Mesodermal cell (in vitro differentiated cells): ENCODE measurements around the gene KLKB1.

Experiments used
- H3K27ac ChIP-seq: 2 replicates; pipeline ENCODE4 v1.7.0; 2013; ENCODE audit warnings: mild to moderate bottlenecking, low read depth, low read length, moderate library complexity; ENCODE audit not compliant: severe bottlenecking
- H3K36me3 ChIP-seq: 2 replicates; pipeline ENCODE4 v1.7.1; 2013; ENCODE audit warnings: mild to moderate bottlenecking, low read length, moderate library complexity; ENCODE audit not compliant: control insufficient read depth, insufficient read depth
- H3K4me1 ChIP-seq: one replicate; pipeline ENCODE4 v1.7.1; 2013; ENCODE audit warnings: mild to moderate bottlenecking, low read length; ENCODE audit not compliant: insufficient read depth, control insufficient read depth, poor library complexity, severe bottlenecking
- H3K4me3 ChIP-seq: 2 replicates; pipeline ENCODE4 v1.7.0; 2013; ENCODE audit warnings: low read length, control low read depth, mild to moderate bottlenecking; ENCODE audit not compliant: insufficient read depth, poor library complexity, severe bottlenecking; ENCODE audit errors: extremely low read depth
- H3K9me3 ChIP-seq: 2 replicates; pipeline ENCODE4 v1.7.1; 2013; ENCODE audit warnings: mild to moderate bottlenecking, low read length, moderate library complexity; ENCODE audit not compliant: control insufficient read depth
- WGBS, 2 experiments: methylation state at CpG; one replicate each; pipeline ENCODE4 v1.1.5; 2013; ENCODE audit warnings: missing lambda C conversion rate in 2 of 2; ENCODE audit not compliant: insufficient coverage in 2 of 2; 5-methylcytosine and 5-hydroxymethylcytosine counted together

KLKB1 gene

DNA sequence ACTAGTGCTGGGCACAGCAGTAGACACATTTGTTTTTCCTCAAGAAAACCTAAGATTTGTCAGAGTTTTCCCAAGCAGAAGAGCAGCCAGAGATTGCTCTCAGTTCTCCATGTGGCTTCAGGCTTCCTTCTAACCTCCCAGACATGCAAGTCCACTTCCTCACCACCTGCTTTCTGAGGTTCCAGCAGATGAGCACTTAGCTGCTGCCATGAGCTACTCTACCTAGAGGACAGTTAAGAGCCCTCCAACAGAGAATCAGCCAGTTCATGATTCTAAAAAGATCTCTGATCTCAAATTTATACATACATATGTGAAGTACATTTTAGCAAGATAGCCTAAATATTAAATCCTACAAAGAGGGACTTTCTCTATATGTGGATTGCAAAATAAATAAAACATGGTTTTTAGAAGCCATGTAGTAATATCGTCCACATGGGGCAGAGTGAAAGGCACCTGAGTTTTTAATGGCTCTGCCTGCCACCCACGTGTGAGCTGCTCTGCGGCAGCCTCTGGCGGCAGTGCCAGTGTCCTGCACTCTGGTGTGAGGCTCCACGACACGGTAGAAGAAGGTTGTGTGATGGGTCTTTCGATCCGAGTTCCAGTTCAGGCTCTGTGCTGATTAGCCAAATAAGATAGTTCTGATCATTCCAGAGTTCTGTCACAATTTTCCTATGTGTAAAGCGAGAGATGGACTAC is 25.6 kb upstream of the KLKB1 start:
- no peaks in the 10 kb centered on the region for H3K36me3 ChIP-seq
- no peaks in the 10 kb centered on the region for H3K9me3 ChIP-seq
- no peak overlapping the region for H3K4me3 ChIP-seq
- H3K27ac ChIP-seq = no peak overlapping the region
- 67 to 72% methylated on average over 8 of the region's 9 CpGs for WGBS, 2 experiments
- H3K4me1 ChIP-seq = no peaks in the 10 kb centered on the region

DNA sequence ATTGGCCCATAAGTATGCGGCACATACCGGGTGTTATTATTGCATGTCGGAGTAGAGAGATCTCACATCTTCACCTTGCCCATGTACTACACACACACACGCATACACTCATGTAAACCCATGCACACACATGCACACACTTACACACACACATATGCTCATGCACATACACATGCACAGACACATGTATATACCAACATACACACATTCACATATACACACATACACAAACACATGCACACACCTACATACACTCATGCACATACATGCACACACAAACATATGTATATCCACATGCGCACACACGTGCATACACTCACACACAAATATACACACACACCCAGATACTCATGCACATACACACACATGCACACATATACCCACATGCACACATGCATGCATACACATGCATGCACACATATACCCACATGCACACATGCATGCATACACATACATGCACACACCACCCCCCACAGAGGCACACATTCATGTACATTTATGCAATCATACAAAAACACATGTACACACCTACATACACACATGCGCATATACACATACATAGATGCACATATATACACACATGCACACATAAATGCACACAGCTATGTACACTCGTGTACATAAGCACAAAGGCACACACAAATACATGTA is 24.7 kb upstream of the KLKB1 start:
- Histone ChIP-seq H3K9me3 (no peaks in the 10 kb centered on the region), H3K36me3 (no peaks in the 10 kb centered on the region), H3K4me3 (no peak overlapping the region), H3K27ac (no peak overlapping the region), H3K4me1 (no peaks in the 10 kb centered on the region)
- 79 to 87% methylated on average over 8 of the region's 8 CpGs for WGBS, 2 experiments

DNA sequence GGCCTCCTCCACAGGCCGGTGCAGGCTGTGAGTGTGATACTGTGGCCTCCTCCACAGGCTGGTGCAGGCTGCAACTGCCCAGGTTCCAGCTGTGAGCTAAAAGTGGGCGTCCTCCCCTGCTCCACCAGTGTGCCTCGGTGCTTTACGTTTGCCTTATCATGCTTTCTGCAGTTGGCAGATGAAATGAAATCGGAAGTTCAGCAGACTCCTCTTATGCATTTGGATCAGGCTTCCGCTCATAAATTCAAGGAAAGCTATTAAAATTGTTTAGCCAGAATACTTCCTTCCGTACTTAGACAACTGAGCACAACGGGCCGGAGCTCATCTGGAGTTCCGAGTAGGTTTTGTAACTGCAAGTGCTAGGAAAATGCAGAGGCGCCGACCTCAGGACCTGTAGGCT is 23.9 kb upstream of the KLKB1 start:
- Histone ChIP-seq H3K36me3 (no peaks in the 10 kb centered on the region), H3K4me1 (no peaks in the 10 kb centered on the region), H3K27ac (no peak overlapping the region), H3K9me3 (no peaks in the 10 kb centered on the region), H3K4me3 (no peak overlapping the region)
- WGBS, 2 experiments = 93 to 94% methylated on average over 10 to 12 of the region's 12 CpGs

DNA sequence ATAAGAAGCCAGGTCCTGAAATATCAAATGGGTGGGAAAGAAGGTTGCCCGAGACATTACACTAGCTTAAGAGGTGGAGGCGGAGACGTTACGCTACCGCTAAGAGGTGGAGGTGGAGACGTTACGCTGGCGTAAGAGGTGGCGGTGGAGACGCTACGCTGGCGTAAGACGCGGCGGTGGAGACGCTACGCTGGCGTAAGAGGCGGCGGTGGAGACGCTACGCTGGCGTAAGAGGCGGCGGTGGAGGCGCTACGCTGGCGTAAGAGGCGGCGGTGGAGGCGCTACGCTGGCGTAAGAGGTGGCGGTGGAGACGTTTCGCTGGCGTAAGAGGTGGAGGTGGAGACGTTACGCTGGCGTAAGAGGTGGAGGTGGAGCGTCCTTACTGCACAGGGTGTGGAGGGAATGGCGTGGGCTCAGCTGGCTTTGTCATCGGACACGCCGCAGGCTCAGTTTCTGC is 23.2 kb upstream of the KLKB1 start:
- no peaks in the 10 kb centered on the region for H3K4me1 ChIP-seq
- H3K9me3 ChIP-seq = no peaks in the 10 kb centered on the region
- no peak overlapping the region for H3K27ac ChIP-seq
- H3K4me3 ChIP-seq = no peak overlapping the region
- H3K36me3 ChIP-seq = no peaks in the 10 kb centered on the region
- 98 to 100% methylated on average over 7 to 19 of the region's 45 CpGs for WGBS, 2 experiments

DNA sequence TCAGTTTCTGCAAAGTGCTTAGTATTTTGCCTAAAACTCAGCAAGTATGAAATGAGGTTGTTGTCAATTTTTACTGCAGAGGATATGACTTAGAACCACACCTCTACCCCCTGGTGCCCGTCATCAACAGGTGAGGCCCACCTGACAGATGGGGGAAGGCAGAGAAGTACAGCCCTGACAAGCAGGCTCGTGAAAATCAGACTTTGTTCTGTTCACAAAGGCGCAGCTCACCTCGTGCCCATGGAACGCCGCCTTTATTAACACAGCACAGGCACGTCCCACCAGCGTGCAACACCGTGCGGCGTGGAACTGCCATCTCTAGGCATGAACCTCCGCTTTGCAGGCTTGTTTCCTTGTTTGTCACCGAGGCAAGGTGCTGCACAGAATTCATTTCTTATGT is 22.6 kb upstream of the KLKB1 start:
- H3K27ac ChIP-seq = no peak overlapping the region
- no peaks in the 10 kb centered on the region for H3K4me1 ChIP-seq
- H3K4me3 ChIP-seq = no peak overlapping the region
- no peaks in the 10 kb centered on the region for H3K36me3 ChIP-seq
- H3K9me3 ChIP-seq = no peaks in the 10 kb centered on the region
- 95% methylated on average over 13 of the region's 13 CpGs for WGBS, 2 experiments

DNA sequence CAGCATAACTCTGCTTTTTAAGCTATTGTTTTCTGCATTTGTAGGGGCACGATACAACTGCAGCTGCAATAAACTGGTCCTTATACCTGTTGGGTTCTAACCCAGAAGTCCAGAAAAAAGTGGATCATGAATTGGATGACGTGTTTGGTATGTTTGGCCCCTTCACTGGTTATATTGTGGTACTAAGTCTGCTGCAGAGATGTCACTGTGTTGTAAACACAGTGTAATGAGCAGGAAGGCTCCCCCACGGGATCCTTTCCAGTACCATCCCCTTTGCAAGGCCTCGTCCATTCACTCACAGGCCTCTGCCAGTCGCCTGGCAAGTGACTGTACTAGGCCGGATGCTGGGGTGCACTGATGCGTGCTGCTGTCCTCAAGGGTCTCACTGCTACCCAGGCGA is 22.2 kb upstream of the KLKB1 start:
- Histone ChIP-seq H3K4me1 (no peaks in the 10 kb centered on the region), H3K27ac (no peak overlapping the region), H3K4me3 (no peak overlapping the region), H3K36me3 (no peaks in the 10 kb centered on the region), H3K9me3 (no peaks in the 10 kb centered on the region)
- WGBS, 2 experiments = 92 to 96% methylated on average over 7 of the region's 8 CpGs

DNA sequence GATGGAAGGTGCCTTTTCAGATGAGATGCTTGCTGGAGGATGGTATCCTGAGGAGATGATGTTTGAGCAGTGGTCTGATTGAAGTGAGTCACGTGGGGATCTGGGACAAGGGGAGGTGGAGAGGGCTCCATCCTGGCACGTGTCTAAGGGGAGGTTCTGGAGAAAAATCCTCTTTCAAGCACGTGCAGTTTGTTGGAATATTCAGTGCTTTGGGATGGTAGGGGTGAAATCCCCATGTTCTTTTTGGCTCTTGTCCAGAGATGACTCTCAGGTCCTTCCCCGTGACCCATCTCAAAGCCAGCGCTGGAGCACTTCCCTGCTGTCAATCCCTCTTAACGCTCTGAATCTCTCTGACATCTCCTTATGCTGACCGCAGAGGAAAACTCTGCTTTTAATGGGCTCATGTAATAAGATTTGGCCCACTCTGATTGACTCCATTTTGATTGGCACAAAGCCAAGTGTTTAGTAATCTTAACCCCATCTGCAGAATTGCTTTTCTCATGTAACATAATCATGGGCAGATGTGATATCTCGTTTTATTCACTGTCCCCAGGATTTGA is 10.8 kb upstream of the KLKB1 start:
- no peak overlapping the region for H3K4me3 ChIP-seq
- H3K9me3 ChIP-seq = no peaks in the 10 kb centered on the region
- H3K36me3 ChIP-seq = no peaks in the 10 kb centered on the region
- no peaks in the 10 kb centered on the region for H3K4me1 ChIP-seq
- no peak overlapping the region for H3K27ac ChIP-seq
- 83 to 86% methylated on average over 5 to 7 of the region's 8 CpGs for WGBS, 2 experiments

DNA sequence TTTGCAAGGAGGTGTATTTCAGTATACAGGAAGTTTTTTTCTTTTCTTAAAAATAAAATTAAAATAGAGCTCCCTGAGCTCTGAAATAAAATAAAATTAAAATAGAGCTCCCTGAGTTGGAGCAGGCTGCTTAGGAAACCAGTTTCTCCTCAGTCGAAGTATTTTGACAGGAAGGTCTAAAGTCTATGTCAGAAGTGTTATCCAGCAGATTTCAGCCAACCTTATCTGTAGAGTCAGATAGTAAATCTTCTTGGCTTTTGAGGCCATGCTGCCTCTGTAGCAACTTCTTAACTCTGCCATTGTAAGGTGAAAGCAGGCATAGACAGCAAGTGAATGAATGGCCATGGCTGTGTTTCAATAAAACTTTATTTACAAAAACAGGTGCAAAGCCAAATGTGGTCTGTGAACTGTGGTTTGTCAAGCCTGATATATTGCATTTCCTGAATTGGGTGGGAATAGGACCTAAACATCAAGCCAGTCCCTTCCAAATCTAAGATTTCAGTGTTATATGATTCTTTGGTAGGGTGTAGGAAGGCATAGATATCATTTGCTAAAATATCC is 9.5 kb upstream of the KLKB1 start:
- no peak overlapping the region for H3K4me3 ChIP-seq
- WGBS, 2 experiments = 100% methylated on average over 1 of the region's 1 CpG; no CpG with 5 or more reads in 1 of the 2 experiments
- no peaks in the 10 kb centered on the region for H3K36me3 ChIP-seq
- H3K9me3 ChIP-seq = no peaks in the 10 kb centered on the region
- no peaks in the 10 kb centered on the region for H3K4me1 ChIP-seq
- H3K27ac ChIP-seq = no peak overlapping the region

DNA sequence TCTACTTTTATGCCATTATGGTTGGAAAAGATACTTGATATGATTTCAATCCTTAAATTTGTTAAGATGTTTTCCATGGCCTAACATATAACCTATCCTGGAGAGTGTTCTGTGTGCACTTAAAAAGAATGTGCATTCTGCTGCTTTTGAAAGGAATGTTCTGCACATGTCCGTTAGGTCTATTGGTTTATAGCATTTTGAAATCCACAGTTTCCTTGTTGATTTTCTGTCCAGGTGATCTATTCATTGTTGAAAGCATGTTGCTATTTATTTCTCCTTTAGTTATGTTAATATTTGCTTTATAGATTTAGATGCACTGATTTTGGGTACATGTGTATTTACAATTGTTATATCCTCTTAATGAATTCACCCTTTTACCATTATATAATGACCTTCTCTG is 5.7 kb upstream of the KLKB1 start:
- no CpG with 5 or more reads among the region's 1 CpG for WGBS, 2 experiments
- Histone ChIP-seq H3K9me3 (no peaks in the 10 kb centered on the region), H3K36me3 (no peaks in the 10 kb centered on the region), H3K4me3 (no peak overlapping the region), H3K4me1 (no peaks in the 10 kb centered on the region), H3K27ac (no peak overlapping the region)

DNA sequence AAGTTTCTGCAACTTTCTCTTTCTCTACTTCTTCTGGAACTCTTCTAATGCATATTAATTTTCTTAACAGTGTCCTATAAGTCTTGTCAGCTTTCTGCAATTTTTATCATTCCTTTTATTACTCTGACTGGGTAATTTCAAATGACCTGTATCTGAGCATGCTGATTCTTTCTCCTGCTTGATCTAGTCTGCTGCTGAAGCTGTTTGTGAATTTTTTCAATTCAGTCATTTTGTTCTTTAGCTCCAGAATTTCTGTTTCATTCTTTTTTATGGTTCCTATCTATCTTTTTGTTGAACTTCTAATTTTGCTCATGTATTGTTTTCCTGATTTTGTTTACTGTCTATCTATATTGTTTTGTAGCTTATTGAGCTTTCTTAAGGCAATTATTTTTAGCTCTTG is 1.5 kb upstream of the KLKB1 start:
- H3K9me3 ChIP-seq = no peaks in the 10 kb centered on the region
- H3K4me3 ChIP-seq = no peak overlapping the region
- no peak overlapping the region for H3K27ac ChIP-seq
- no peaks in the 10 kb centered on the region for H3K36me3 ChIP-seq
- H3K4me1 ChIP-seq = no peaks in the 10 kb centered on the region
